Measurements from ENCODE around the gene UGT1A10.

DNA sequence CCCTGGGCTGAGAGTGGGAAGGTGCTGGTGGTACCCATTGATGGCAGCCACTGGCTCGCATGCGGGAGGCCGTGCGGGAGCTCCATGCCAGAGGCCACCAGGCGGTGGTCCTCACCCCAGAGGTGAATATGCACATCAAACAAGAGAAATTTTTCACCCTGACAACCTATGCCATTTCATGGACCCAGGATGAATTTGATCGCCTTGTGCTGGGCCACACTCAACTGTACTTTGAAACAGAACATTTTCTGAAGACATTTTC lies 111.0 kb downstream of the UGT1A10 start:
- TF ChIP-seq, protein P1, sequence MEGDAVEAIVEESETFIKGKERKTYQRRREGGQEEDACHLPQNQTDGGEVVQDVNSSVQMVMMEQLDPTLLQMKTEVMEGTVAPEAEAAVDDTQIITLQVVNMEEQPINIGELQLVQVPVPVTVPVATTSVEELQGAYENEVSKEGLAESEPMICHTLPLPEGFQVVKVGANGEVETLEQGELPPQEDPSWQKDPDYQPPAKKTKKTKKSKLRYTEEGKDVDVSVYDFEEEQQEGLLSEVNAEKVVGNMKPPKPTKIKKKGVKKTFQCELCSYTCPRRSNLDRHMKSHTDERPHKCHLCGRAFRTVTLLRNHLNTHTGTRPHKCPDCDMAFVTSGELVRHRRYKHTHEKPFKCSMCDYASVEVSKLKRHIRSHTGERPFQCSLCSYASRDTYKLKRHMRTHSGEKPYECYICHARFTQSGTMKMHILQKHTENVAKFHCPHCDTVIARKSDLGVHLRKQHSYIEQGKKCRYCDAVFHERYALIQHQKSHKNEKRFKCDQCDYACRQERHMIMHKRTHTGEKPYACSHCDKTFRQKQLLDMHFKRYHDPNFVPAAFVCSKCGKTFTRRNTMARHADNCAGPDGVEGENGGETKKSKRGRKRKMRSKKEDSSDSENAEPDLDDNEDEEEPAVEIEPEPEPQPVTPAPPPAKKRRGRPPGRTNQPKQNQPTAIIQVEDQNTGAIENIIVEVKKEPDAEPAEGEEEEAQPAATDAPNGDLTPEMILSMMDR (conservative IDR thresholded peaks at IDR 0.05; ENCODE audit: low read depth, low read length), result no peak
- no peak for TF ChIP-seq EZH2 (IDR thresholded peaks at IDR 0.05; ENCODE audit: borderline replicate concordance, low read depth, low read length, poor library complexity, severe bottlenecking)
